Activated CD8-positive, alpha-beta memory T cell treated with anti-CD3 and anti-CD28 coated beads, Interleukin-2, amount 50 U/mL, for 1 hour (primary cell): Measurements from ENCODE around the gene CCDC74A.
A peak's percentile ranks its signal among the peaks of the same experiment; 100 is the strongest.
"Not testable (repeated sequence)": the region's sequence is repeated elsewhere in the genome, so short reads cannot be mapped to it uniquely, and the experiment has no call there.

Experiments used
- DNase-seq: peaks from one replicate; pipeline ENCODE4 v3.0.0-alpha.2; 2020; ENCODE audit errors: extremely low read depth

The CCDC74A gene

DNA sequence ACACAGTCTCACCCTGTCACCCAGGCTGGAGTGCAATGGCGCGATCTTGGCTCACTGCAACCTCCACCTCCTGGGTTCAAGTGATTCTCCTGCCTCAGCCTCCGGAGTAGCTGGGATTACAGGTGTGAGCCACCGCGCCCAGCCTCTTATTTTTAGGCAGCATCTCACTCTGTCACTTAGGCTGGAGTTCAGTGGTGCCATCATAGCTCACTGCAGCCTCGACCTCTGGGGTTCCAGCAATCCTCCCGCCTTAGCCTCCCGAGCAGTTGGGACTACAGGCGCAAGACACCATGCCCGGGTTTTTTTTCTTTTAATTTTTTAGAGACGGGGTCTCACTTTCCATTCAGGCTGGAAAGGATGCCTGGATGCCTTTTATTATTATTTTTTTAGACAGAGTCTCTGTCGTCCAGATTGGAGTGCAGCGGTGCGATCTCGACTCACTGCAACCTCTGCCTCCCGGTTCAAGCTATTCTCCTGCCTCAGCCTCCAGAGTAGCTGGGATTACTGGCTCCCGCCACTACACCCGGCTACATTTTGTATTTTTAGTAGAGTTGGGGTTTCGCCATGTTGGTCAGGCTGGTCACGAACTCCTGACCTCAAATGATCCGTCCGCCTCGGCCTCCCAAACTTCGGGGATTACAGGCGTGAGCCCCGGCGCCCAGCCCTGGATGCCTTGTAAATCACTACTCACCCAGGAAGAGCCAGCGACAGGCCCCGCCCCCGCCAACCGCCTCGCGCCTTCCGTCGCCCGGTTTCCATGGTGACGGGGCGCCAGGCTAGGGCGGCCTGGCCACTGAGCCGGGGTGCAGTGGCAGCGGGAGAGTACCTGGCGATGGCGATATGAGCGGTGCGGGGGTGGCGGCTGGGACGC, at the start of gene CCDC74A:
CCDC74A (plus strand) TSS at position 758 of the 871 bp plus-strand sequence; CDS start at position 841, 83 bp downstream.
- DNase-seq: peak; percentile 39

- DNase-seq: not testable (repeated sequence)
These were observed 49.4 kb upstream of the CCDC74A start for GRCh38 chr2:131478074-131478849.

GRCh38 chr2:131478850-131479461, 48.7 kb upstream of the CCDC74A start:
- not testable (repeated sequence) for DNase-seq

DNA sequence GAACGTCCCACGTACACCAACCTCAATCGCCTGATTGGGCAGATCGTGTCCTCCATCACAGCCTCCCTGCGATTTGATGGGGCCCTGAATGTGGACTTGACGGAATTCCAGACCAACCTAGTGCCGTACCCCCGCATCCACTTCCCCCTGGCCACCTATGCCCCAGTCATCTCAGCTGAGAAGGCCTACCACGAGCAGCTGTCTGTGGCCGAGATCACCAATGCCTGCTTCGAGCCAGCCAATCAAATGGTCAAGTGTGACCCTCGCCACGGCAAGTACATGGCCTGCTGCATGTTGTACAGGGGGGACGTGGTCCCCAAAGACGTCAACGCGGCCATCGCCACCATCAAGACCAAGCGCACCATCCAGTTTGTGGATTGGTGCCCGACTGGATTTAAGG, 47.3 kb upstream of the CCDC74A start:
- DNase-seq: not testable (repeated sequence)

DNA sequence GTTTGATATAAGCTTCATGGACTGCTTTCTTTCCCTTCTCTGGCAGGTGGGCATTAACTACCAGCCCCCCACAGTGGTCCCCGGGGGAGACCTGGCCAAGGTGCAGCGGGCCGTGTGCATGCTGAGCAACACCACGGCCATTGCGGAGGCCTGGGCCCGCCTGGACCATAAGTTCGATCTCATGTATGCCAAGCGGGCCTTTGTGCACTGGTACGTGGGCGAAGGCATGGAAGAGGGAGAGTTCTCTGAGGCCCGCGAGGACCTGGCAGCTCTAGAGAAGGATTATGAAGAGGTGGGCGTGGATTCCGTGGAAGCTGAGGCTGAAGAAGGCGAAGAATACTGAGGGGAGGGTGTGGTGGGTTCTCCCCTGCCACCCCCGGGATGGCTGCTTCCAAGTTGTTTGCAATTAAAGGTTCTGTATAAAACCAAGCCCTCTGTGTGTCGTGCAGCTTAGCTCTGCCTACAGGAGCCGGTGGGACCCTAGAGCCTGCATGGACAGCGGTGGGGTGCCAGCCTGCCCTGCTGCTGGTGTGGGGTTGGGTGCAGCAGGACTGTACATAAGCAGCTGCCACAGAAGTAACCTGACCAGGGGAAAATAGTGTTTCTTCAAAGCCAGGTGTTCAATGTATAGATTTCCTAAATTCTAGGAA, 45.1 kb upstream of the CCDC74A start:
- not testable (repeated sequence) for DNase-seq

DNA sequence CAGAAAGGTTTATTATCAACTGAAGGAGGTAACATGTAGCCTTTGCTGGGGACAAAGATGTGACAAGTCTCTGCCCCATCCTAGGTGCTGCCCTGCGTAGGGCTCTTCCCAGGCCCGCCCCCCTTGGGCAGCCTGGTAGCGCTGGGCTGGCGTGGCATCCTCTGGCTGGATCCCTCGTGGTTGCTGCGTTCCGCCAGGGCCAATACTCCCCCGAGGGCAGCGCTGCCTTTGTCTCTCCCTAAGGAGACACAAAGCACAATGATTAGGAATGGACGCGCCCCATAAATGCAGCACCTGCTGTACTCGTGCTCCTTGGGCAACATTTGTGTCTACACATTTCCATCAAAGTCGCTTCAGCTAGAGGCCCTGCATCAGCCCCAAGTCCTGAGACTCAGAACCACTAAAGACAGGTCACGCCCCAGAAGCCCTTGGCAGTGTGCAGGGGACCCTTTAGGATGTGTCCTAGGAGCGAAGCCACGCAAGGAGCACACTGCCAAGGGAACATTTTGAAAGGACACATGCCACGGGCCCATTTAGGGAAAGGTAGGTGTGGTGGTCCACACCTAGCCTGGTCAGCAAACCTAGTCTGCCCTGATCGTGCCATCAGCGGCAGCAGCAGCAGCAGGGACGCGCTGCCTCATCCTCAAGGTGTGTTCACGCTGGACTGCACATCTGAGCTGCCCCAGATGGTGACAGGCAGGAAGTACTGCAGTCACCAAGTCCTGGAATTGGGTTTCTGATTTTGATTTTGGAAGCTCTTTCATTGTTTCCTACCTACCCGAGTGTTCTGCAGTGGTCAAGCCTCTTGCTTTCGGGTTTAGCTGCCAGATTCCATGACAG, 43.5 kb upstream of the CCDC74A start:
- not testable (repeated sequence) for DNase-seq

DNA sequence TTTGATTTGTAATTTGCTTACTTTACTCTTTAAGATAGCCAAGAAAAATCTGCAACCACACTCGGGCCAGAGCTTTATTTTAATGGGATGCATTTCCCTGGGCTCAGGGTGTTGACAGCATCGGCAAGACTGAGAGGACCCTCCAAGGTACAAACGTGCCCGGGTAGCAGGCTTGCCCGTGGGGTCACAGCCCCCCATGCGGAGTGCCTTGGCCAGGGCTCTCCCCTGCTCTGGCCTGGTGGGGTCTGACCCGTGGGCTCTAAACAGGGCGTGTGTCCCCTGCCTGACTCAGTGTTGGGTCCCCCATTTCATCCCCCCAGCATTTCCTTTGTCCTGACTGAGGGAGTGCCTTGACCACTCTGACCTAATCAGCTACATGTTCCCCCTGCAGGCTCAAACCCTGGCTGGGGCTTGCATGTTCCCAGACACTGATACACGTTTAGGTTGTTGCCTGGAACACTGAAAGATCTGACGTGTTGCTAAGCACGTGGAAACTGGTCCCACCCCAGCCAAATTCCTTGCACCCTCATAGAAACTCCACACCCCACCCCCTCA, 42.7 kb upstream of the CCDC74A start:
- DNase-seq: not testable (repeated sequence)

GRCh38 chr2:131486201-131486902, 41.3 kb upstream of the CCDC74A start:
- not testable (repeated sequence) for DNase-seq

GRCh38 chr2:131488306-131489205, 39.1 kb upstream of the CCDC74A start:
- no peak for DNase-seq

DNA sequence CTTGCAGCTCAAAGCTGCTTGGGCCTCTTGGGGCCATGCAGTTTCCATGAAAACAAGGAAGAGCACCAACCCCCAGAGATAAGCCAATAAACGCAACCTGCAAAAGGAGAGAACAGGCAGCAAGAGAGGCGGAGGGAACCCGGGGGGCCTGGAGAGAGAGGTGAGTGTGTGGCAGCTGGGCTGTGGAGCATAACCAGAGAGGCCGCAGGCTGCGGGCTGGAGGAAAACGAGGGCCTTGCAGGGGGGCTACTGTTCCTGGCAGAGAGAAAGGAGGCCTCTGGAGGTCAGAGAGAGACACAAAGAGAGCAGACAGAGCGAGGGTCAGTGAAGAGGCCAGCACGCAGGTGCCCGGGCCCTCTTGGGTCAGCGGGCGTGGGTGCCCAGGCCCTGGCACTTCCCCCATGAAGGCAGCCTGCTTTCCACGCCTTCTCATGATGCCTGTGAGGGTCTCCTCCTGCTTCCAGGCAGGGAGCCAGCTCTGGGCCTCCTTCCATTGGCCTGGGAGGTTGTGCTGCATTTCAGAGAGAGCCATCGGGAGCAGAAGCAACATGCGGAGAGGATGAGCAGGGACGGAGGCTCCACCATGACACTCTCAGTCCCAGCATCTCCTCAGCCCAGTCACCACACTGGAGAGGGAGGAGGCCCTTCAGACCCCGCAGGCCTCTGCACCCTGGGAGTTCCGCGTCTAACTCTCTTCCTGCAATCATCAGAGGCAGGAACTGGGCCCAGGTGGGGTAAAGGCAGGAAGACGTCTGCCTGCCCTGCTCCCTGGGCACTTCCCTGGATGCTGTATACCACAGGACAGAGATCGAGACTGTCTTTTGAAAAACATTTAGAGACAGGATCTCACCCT, 36.8 kb upstream of the CCDC74A start:
- not testable (repeated sequence) for DNase-seq

DNA sequence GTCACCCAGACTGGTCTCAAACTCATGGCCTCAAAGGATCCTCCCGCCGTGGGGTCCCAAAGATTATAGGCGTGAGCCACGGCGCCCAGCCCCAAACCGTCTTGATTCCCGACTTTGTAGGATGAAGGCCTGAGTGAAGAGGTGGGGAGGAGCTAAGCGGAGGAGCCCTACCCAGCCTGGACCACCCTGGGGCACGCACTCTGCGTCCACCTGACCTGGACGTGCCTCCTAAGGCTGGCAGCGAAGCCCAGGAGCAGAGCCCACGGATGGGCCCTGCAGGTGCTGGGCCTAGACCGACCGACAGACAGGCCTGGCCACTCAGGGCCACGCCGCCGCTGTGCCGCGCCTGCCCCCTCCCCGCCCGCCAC, 36.2 kb upstream of the CCDC74A start:
- DNase-seq: not testable (repeated sequence)

DNA sequence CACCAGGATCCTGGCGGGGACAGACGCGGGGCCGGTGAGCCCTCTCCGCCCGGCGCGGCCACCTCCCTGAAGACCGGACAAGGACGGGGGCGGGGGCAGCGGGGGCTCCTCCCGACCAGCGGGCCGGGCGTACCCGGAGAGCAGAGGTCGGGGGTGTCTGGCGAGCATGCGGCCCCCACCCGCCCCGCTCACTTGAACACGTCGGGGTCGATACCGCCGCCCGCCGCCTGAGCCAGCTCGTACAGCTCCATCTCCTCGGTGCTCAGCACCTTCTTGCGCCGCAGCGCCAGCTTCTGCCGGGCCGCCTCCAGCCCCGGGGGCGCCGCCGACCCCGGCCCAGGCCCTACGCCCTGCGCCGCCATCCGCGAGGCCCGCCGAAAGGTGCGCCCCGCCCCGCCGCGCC, 35.7 kb upstream of the CCDC74A start, which contains the start of gene MZT2A:
MZT2A (minus strand) TSS at position 383 of the 403 bp plus-strand sequence; CDS start at position 362, 21 bp downstream.
- not testable (repeated sequence) for DNase-seq

DNA sequence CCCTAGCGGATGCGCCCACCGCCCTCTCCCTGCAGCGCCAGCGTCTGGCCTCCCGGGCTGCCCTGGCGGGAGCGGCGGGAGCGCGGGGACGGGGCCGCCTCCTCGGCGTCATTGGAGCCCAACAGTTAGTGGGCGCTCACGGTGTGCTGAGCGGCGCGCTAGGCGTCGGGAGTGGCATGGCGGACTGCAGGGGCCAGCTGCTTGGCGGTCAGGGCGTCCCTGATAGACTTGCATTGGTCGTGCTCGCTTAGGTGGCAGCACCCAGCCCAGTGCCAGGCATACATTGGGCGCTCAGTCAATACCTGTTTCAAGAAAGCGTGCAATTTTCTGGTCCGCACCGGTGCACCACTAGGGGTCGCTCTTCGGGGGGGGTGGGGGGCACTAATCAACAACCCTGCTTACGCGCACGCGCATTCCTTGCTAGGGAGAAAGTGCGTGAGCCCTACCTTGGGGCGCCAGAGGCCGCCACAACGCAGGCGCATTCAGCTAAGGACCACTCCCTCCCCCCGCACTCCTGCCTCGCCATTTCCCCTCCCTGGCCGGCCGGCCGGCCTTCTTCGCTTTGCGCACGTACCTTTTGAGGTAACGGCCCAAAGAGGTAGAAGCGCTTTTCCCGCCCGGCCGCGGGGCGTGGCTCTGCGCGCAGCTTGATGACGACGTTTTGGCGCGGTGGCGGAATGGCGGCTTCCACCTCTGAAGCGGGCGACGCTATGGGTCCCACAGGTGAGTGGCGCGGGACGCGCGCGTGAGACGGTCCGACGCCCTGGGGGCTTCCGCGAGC, 35.1 kb upstream of the CCDC74A start:
- peak; percentile 88 for DNase-seq

GRCh38 chr2:131493199-131493968, 34.3 kb upstream of the CCDC74A start:
- no peak for DNase-seq

GRCh38 chr2:131495506-131495905, 32.2 kb upstream of the CCDC74A start:
- DNase-seq: not testable (repeated sequence)

GRCh38 chr2:131498321-131498973, 29.2 kb upstream of the CCDC74A start:
- DNase-seq: not testable (repeated sequence)
